Esophagus squamous epithelium (tissue), 5 donors: ENCODE data around the gene PTPN5. TPM values are rescaled to one million over a fixed set of nuclear protein-coding genes. Genes with fewer than 3 reads are reported as not detected.

Experiments
- DNase-seq: peaks from one replicate; lab custom pipeline; 2025; lab: John Stamatoyannopoulos, UW
- H3K27ac ChIP-seq, 4 donors: fragments of 200-600 bp; sonication (generic); one replicate each; pipeline ENCODE4 v1.5.1; 2016 to 2019; ENCODE audit warnings: mild to moderate bottlenecking in 1 of 4
- H3K27me3 ChIP-seq, 4 donors: fragments of 200-600 bp; sonication (generic); 1 replicate in 3 of 4; 2 replicates in 1 of 4; pipeline versions ENCODE4 v1.5.1 to v1.6.0; 2017 to 2021; ENCODE audit warnings: antibody characterized with exemption in 1 of 4
- H3K36me3 ChIP-seq, 3 donors: fragments of 200-600 bp; sonication (generic); one replicate each; pipeline ENCODE4 v1.5.1; 2016 to 2019
- H3K4me1 ChIP-seq, 3 donors: fragments of 200-600 bp; sonication (generic); one replicate each; pipeline ENCODE4 v1.5.1; 2017 to 2019
- H3K4me3 ChIP-seq, 4 donors: fragments of 200-600 bp; sonication (generic); 1 replicate in 3 of 4; 2 replicates in 1 of 4; pipeline ENCODE4 v1.5.1; 2016 to 2019; ENCODE audit warnings: mild to moderate bottlenecking in 2 of 4, moderate library complexity in 1 of 4
- H3K9me3 ChIP-seq, 3 donors: fragments of 200-600 bp; sonication (generic); one replicate each; pipeline ENCODE4 v1.5.1; 2016 to 2019
- CTCF ChIP-seq, 6 experiments: fragments of 450-650 bp in 4 of 6; fragments of 200-600 bp in 2 of 6; sonication (generic) in 2 of 6; IDR thresholded peaks; one replicate each; pipeline ENCODE4 v1.5.1; 2016 to 2019; ENCODE audit warnings: antibody characterized with exemption in 6 of 6, mild to moderate bottlenecking in 4 of 6, moderate library complexity in 4 of 6
- POLR2A ChIP-seq, 4 donors: fragments of 450-650 bp; IDR thresholded peaks; one replicate each; pipeline ENCODE4 v1.6.1; 2017; ENCODE audit warnings: antibody characterized with exemption in 4 of 4, mild to moderate bottlenecking in 4 of 4, moderate library complexity in 3 of 4
- WGBS, 2 donors: methylation state at CpG; one replicate each; pipeline ENCODE4 v1.1.5; 2018; 5-methylcytosine and 5-hydroxymethylcytosine counted together
- intact Hi-C: fragments of 100-400 bp; cut with DNase I; formaldehyde crosslinking; loops from one replicate; pipeline ENCODE4 v1.15.0; 2022
- total RNA-seq, 4 donors: library from RNA; depleted of rRNA; stranded (reverse); fragments of >200 nt; gene quantifications; one replicate each; pipeline ENCODE4 v1.1.0, GENCODE V29; 2016
- donor health status: DM: yes; HTN: yes; CAD: no.

Gene PTPN5
- total RNA-seq, 4 donors from 2014 or later, result 0.18 to 0.95 (median 0.58) TPM

DNA sequence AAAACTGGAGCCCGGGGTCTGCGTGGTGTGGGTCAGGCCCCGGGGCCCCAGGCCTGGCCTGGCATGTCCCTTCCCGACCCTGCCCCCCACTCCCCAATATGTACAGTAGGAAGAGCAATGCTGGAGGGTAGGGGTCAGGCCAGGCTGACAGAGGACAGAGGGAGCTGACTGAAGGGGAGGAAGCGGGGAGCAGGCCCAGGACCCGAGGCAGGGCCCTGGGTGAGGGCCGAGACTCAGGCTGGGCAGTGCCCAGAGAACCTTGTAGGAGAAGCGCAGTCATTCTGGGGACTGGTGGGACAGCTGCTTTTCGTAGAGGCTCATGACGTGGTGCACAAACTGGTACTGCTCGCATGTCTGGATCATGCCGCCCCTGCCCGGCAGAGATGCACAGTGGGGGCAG lies 62.9 kb downstream of the PTPN5 start:
- intact Hi-C loops, result loop anchor here (10.0 kb wide), 1 partner anchor 184 kb away; no protein-coding TSS in a partner anchor
- Histone ChIP-seq H3K4me3 (no peak overlapping the region), H3K27me3 (peaks cover 0 to 7% (median 0%) of the 10 kb centered on the region in 4 donors), H3K9me3 (no peaks in the 10 kb centered on the region), H3K27ac (no peak overlapping the region), H3K36me3 (no peaks in the 10 kb centered on the region), H3K4me1 (peaks cover 0 to 6% (median 0%) of the 10 kb centered on the region in 3 donors)
- 89 to 90% methylated on average over 7 to 12 of the region's 13 CpGs for WGBS, 2 donors
- DNase-seq, result no peak
- TF ChIP-seq CTCF (IDR thresholded peaks at IDR 0.05) (no peak), POLR2A (IDR thresholded peaks at IDR 0.05) (no peak)

GRCh38 chr11:18727479-18728236 lies 63.9 kb downstream of the PTPN5 start:
- Histone ChIP-seq H3K27ac (no peak overlapping the region), H3K4me3 (no peak overlapping the region), H3K27me3 (no peaks in the 10 kb centered on the region), H3K9me3 (no peaks in the 10 kb centered on the region), H3K4me1 (peaks cover 0 to 6% (median 0%) of the 10 kb centered on the region in 3 donors), H3K36me3 (no peaks in the 10 kb centered on the region)
- TF ChIP-seq CTCF (IDR thresholded peaks at IDR 0.05) (peak in 4 of 6 experiments; percentile 48 to 62 (median 54)), POLR2A (IDR thresholded peaks at IDR 0.05) (no peak)
- 57 to 63% methylated on average over 9 of the region's 10 CpGs for WGBS, 2 donors
- intact Hi-C loops, result loop anchor here (10.0 kb wide), 1 partner anchor 183 kb away; no protein-coding TSS in a partner anchor
- no peak for DNase-seq

DNA sequence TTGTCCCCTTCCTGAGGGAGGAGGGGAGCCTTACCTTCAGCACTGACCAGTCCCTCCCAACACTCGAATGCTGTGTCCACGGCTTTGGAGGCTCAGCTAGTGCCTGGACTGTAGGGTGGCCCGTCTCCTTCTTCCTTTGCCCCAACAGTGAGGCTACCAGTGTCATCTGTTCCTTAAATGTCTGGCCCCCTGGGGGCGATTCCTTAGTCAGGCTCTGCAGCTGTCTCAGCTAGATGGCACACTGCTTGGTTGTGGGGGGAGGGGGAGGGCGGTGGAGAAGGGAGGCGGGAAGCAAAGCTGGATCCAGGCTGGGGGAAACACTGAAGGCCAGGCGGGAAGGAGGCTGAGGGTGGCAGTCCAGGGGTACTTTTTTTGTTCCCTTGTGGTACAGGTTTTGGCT lies 65.6 kb downstream of the PTPN5 start, which contains the start of gene IGSF22:
Gene IGSF22 (minus strand): TSS at position 149 of the 400 bp plus-strand sequence. CDS start 1,952 bp downstream, outside the sequence.
- Histone ChIP-seq H3K27me3 (no peaks in the 10 kb centered on the region), H3K36me3 (no peaks in the 10 kb centered on the region), H3K4me3 (no peak within 1 kb of the TSS), H3K4me1 (peaks cover 0 to 21% (median 10%) of the 10 kb centered on the region in 3 donors), H3K9me3 (no peaks in the 10 kb centered on the region), H3K27ac (no peak within 1 kb of the TSS)
- DNase-seq, result no peak
- TF ChIP-seq CTCF (IDR thresholded peaks at IDR 0.05) (no peak), POLR2A (IDR thresholded peaks at IDR 0.05) (no peak)
- intact Hi-C loops, result loop anchor here (10.0 kb wide), 1 partner anchor 181 kb away; no protein-coding TSS in a partner anchor
- 79 to 81% methylated on average over 3 to 5 of the region's 7 CpGs for WGBS, 2 donors

DNA sequence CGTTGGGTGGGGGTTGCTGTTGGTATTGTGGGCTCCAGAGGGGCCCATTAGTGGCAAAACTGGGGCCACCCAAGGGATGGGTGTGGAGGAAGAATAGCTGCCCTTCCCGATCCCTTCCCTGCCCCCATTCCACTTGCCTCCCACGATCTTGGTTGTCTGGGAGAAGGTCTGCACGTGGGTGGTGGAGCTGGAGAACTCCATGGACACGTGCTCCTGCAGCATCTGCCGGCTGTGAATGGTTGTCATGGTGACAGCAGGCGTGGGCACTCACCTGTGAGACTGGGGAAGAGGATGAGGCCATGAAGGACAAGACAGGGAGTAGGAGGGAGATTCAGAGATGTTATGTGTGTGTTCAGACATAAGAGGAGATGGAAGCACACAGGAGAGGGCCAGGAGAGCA lies 67.6 kb downstream of the PTPN5 start:
- H3K27ac ChIP-seq, result no peak overlapping the region
- H3K9me3 ChIP-seq, result no peaks in the 10 kb centered on the region
- no peaks in the 10 kb centered on the region for H3K27me3 ChIP-seq
- WGBS, 2 donors, result 42 to 68% methylated on average over 4 to 7 of the region's 7 CpGs
- DNase-seq, result no peak
- H3K36me3 ChIP-seq, result no peaks in the 10 kb centered on the region
- H3K4me3 ChIP-seq, result no peak overlapping the region
- TF ChIP-seq CTCF (IDR thresholded peaks at IDR 0.05), result no peak
- TF ChIP-seq POLR2A (IDR thresholded peaks at IDR 0.05), result no peak
- peaks cover 4 to 29% (median 17%) of the 10 kb centered on the region in 3 donors for H3K4me1 ChIP-seq
- intact Hi-C loops, result loop anchor here (10.0 kb wide), 1 partner anchor 179 kb away; no protein-coding TSS in a partner anchor

DNA sequence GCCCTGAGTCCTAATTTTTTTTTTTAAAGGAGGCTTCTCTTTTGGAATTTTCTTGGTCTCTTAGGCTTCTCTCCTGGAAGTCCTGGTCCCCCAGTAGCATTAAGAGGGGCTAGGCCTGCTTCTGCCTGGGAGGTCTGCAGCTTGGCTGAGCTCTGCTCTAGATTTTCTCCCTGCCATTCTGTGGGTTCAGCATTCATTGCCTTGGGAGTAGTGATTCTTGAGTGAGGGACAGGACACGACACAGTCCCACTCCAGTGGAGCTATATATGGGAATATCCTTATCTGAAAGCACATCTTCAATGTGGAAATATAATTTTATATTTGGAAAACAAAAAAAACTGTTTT lies 69.3 kb downstream of the PTPN5 start:
- Histone ChIP-seq H3K4me1 (peaks cover 4 to 24% (median 17%) of the 10 kb centered on the region in 3 donors), H3K27ac (peak overlapping the region in 1 of 4 donors; percentile 76), H3K4me3 (peak overlapping the region in 1 of 4 donors; percentile 57), H3K9me3 (no peaks in the 10 kb centered on the region), H3K36me3 (no peaks in the 10 kb centered on the region), H3K27me3 (no peaks in the 10 kb centered on the region)
- intact Hi-C loops, result loop anchor here (10.0 kb wide), 1 partner anchor 177 kb away; no protein-coding TSS in a partner anchor
- DNase-seq, result no peak
- TF ChIP-seq POLR2A (IDR thresholded peaks at IDR 0.05) (no peak), CTCF (IDR thresholded peaks at IDR 0.05) (no peak)
- WGBS, 2 donors, result 64 to 100% methylated on average over 1 of the region's 1 CpG
